GM18870 (cell line): Measurements from ENCODE around the gene ZFP82.

ENCODE experiments used
- ATAC-seq: cut with Tn5 transposase; IDR thresholded peaks from one replicate; pipeline ENCODE4 v1.9.1; 2021; ENCODE audit warnings: moderate library complexity; ENCODE audit not compliant: unreplicated experiment

ZFP82 gene

DNA sequence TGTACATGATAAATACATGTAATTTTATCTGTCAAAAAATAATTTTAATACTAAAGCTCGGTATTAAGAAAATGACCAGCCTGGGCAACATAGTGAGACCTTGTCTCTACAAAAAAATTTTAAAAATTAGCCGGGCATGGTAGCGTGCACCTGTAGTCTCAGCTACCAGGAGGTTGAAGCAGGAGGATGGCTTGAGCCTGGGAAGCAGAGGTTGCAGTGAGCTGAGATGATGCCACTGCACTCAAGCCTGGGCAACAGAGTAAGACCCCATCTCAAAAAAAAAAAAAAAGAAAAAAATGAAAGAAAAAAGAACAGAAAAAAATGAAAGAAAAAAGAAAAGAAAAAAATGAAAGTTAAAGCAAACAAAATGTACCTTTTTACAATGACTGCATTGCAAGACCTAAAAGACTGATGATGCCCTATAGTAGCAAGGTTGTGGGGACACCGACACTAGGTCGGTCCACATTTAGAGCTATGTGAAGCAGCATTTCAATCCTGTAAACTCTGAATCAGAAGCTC, 44.7 kb downstream of the ZFP82 start:
- ATAC-seq: no peak

DNA sequence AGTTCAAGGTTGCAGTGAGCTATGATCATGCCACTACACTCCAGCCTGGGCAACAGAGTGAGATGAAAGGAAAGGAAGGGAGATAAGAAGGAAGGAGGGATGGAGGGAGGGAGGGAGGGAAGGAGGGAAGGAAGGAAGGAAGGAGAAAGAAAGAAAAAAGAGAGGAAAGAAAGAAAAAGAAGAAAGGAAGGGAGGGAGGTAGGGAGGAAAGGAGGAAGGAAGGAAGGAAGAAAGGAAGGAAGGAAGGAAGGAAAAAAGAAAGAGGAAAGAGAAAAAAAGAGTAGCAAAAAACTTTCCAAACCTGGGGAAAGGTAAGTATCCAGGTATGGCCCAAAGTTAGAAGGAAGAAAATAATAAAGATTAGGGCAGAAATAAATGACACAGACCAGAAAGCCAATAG, 46.6 kb downstream of the ZFP82 start:
- no peak for ATAC-seq

DNA sequence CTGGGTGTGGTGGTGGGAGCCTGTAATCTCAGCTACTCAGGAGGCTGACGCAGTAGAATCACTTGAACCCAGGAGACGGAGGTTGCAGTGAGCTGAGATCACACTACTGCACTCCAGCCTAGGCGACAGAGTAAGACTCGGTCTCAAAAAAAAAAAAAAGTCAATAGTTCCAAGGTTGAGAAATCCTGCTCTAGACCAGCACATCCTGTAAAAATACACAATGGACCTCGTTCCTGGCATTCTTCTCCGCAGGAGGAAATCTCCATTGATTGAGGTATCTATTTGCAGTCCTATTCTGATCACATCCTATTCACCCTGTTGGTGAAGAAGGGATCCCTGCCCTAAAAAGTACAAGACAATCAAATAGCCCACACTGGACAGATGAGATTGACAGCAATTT, 54.6 kb downstream of the ZFP82 start:
- ATAC-seq: no peak
